Tibial nerve (tissue), 3 donors: ENCODE data around the gene CLDN24.

ENCODE experiments used
- CTCF ChIP-seq, 5 experiments: fragments of 200-600 bp in 3 of 5; fragments of 450-650 bp in 2 of 5; sonication (generic) in 3 of 5; IDR thresholded peaks; one replicate each; pipeline ENCODE4 v1.5.1; 2016 to 2019; ENCODE audit warnings: antibody characterized with exemption in 5 of 5, mild to moderate bottlenecking in 3 of 5, moderate library complexity in 2 of 5
- POLR2A ChIP-seq, 2 donors: fragments of 450-650 bp; IDR thresholded peaks; one replicate each; pipeline ENCODE4 v1.6.1; 2017; ENCODE audit warnings: antibody characterized with exemption in 2 of 2, mild to moderate bottlenecking in 2 of 2, moderate library complexity in 2 of 2

- TF ChIP-seq CTCF (IDR thresholded peaks at IDR 0.05) (no peak), POLR2A (IDR thresholded peaks at IDR 0.05) (no peak)
Measured at GRCh38 chr4:183286590-183287308, 35.5 kb downstream of the CLDN24 start.
